NOMO-1 treated with dmso at 0.1 percent for 144 hours (cell line): ENCODE data around the gene CEL.
"Not testable (repeated sequence)": the region's sequence is repeated elsewhere in the genome, so short reads cannot be mapped to it uniquely, and the experiment has no call there.

Source experiments
- DNase-seq: peaks from one replicate; lab custom pipeline; 2025; ENCODE audit not compliant: unreplicated experiment; lab: John Stamatoyannopoulos, UW

CEL gene

DNA sequence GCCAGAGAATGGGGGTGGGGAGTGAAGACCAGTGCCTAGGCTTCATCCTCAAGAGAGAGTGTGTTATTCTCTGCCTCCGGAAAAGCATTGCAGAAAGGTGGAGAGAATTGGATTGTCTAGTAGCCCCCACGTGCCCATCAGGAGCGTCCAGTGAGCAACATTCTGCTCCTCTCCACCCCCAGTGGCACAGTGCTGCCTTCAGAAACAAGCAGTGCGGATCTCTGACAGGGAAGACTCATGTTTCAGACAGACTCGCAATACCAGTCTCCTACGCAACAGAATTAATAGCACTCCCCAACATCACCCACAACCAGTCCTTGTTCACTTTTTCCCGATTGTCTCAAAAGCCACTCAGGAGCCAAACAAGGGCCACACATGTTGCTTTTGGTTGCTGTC is 14.9 kb upstream of the CEL start:
- no peak for DNase-seq

GRCh38 chr9:133048595-133048994 is 13.2 kb upstream of the CEL start:
- no peak for DNase-seq

DNA sequence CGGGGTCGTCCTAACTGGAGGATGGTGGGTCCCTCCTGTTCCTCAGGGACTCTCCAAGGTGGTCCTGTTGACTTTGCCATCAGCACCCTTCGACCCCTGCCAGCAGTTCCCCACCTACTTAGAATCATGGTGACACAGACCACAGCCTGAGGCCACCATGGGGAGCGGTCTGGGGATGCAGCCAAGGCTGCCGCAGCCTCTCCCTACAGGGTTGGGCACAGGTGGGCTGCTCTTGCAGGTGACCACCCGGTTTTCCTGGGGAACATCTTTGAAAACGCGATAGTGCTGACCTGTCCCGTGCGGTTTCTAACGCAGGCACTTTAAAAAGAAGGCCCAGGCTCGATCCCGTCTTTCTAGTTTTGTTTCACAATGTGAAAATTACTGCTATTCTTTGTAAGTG is 12.7 kb upstream of the CEL start:
- DNase-seq, result no peak

GRCh38 chr9:133050142-133050541 is 11.6 kb upstream of the CEL start:
- DNase-seq, result no peak

- DNase-seq, result no peak
Measured at GRCh38 chr9:133050781-133051180, 11.0 kb upstream of the CEL start.

DNA sequence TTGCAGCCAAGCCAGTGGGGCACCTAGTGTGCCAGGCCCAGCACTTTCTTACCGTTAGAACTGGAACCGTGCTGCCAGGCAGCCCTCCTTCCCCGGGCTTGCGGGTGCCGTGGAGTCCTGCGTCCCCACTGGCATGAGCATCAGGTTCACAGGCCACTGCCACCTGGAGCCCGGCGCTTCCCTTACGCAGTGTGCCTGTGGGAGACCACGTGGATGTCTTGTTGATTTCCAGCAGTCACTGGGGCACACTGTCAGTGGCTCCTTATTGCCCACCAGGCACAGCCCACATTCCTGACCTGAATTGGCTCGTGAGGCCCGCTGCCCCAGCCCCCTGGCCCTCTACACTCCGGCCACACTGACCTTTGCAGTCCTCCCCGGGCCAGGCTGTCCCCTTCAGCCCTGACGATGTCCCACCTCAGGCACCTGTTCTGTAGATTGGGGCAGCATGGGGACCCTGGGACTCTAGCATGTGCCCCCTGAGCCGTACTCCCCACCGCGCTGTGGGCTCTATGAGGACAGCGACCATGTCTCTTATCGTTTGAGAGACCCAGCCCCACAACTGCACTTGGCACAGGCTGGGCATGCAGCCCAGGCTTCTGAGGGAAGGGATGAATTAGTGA is 10.4 kb upstream of the CEL start:
- no peak for DNase-seq

DNA sequence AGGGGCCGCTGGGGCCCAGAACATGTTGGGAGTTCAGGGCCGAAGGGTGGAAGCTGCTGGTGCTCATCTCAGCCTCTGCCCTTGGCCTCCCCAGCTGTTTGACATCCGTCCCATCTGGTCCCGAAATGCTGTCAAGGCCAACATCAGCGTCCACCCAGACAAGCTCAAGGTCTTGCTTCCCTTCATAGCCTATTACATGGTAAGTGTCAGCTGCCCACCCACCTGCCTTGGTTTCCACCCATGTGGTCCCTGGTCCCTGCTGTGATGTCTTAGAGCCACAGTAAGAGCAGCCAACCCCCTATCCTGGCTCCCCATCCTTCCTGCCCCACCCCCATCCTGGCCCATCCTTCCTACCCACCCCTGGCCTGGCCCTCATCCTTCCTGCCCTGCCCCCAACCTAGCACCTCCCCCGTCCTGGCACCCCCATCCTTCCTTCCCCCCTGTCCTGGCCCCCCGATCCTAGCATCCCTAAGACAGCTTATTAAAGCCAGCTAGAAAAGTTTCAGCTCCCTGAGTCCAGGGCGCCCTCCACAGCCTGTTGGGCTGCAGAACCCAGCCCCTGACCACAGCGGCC is 9.7 kb upstream of the CEL start:
- no peak for DNase-seq

- DNase-seq, result no peak
Measured at GRCh38 chr9:133054194-133054890, 7.4 kb upstream of the CEL start.

- no peak for DNase-seq
Measured at GRCh38 chr9:133054966-133055365, 6.8 kb upstream of the CEL start.

GRCh38 chr9:133055788-133056420 is 5.9 kb upstream of the CEL start:
- DNase-seq, result no peak

- DNase-seq, result no peak
Measured at GRCh38 chr9:133056533-133056932, 5.2 kb upstream of the CEL start.

DNA sequence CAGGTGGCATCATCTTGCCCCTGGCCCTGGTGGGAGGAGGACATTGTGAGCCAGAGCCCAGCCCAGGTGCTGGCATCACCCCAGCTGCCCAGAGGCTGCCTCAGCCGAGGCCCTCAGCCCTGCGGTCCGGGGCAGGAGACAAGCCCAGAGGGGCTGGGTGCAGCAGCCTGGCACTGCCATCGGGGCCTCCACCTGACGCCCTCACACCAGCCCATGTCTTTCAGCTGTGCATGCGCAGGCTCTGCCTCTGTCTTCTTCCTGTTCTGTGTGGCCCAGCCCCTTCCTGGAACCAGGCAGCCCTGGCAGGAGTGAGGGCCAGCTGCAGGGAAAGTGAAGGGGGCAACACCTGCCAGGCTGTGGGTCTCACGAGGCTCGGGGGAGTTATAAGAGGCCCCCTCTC is 4.8 kb upstream of the CEL start:
- no peak for DNase-seq

- DNase-seq, result no peak
Measured at GRCh38 chr9:133057553-133057952, 4.2 kb upstream of the CEL start.

DNA sequence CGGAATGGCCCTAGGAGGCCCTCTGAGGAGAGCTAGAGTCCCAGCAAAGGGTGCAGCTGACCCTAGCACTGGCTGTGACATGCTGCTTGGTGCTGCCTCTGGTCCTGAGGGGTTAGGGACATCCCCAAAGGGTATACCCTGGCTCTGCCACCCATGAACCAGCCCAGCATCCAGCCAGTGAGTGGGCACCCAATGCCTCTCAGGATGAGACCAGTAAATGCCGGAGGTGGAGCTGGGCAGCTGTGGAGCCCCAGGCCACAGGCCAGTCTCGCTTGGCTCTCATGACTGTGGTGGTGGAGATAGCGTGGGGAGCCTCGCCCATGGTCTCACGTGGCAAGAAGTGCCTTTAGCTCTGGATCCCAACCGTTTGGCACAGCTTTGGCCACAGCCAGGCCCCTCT is 3.7 kb upstream of the CEL start:
- no peak for DNase-seq

DNA sequence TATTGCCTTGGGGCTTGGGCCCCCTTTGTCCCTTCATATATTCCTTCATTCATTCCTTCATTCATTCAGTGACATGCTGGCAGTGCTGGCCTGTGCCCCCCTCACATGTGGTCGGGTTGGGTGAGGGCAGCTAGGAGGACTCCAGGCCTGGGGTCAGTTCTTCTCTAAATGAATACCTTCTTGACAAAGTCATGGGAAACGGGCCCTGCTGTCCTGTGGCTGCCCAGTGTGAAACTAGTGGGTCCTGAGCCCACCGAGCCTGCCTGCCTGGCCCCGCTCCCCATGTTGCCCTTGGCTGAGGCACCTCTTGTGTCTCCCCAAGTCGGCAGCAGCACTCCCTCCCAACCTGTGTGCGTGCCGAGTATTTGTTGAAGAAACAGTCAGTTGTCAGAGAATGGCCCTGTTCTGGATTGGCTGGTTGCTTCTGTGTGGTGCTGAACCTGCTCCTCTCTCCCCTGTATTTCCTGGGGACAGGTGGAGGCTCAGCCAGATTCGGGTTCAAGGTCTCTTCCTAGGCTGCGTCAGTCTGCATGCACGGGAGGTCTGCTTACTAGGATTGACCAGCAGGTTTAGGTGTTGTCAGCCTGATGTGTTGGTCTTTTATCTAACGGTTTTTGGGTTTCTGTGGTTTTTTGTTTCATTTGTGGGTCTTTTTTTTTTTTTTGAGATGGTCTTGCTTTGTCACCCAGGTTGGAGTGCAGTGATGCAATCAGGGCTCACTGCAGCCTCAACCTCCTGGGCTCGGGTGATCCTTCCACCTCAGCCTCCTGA is 3.0 kb upstream of the CEL start:
- no peak for DNase-seq

- DNase-seq, result no peak
Measured at GRCh38 chr9:133059623-133060022, 2.2 kb upstream of the CEL start.

GRCh38 chr9:133060417-133060841 is 1.4 kb upstream of the CEL start:
- no peak for DNase-seq

DNA sequence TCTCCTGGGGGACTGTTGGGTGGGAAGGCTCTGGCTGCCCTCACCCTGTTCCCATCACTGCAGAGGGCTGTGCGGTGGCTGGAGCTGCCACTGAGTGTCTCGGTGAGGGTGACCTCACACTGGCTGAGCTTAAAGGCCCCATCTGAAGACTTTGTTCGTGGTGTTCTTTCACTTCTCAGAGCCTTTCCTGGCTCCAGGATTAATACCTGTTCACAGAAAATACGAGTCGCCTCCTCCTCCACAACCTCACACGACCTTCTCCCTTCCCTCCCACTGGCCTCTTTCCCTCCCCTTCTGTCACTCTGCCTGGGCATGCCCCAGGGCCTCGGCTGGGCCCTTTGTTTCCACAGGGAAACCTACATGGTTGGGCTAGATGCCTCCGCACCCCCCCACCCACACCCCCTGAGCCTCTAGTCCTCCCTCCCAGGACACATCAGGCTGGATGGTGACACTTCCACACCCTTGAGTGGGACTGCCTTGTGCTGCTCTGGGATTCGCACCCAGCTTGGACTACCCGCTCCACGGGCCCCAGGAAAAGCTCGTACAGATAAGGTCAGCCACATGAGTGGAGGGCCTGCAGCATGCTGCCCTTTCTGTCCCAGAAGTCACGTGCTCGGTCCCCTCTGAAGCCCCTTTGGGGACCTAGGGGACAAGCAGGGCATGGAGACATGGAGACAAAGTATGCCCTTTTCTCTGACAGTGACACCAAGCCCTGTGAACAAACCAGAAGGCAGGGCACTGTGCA is 590 bp upstream of the CEL start:
- DNase-seq, result not testable (repeated sequence)

- not testable (repeated sequence) for DNase-seq
Measured at GRCh38 chr9:133062569-133062968, 788 bp downstream of the CEL start.

DNA sequence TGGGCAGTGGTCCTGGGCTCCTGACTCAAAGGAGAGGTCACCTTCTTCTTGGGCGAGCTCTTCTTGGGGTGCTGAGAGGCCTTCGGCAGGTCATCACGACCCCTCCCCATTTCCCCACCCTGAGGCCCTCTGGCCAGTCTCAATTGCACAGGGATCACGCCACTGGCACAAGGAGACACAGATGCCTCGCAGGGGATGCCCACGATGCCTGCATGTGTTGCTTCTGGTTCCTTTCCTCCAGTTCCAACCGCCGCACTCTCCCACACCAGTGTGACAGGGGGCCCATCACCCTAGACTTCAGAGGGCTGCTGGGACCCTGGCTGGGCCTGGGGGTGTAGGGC is 1.3 kb downstream of the CEL start:
- DNase-seq, result no peak
